Tibial nerve (tissue), 3 donors: Measurements from ENCODE around the gene ERCC1.

ENCODE experiments used
- POLR2A ChIP-seq, 2 donors: fragments of 450-650 bp; IDR thresholded peaks; one replicate each; pipeline ENCODE4 v1.6.1; 2017; ENCODE audit warnings: antibody characterized with exemption in 2 of 2, mild to moderate bottlenecking in 2 of 2, moderate library complexity in 2 of 2
- TF ChIP-seq, protein P1 (sequence below), 5 experiments: fragments of 200-600 bp in 3 of 5; fragments of 450-650 bp in 2 of 5; sonication (generic) in 3 of 5; IDR thresholded peaks; one replicate each; pipeline ENCODE4 v1.5.1; 2016 to 2019; ENCODE audit warnings: antibody characterized with exemption in 5 of 5, mild to moderate bottlenecking in 3 of 5, moderate library complexity in 2 of 5

DNA sequence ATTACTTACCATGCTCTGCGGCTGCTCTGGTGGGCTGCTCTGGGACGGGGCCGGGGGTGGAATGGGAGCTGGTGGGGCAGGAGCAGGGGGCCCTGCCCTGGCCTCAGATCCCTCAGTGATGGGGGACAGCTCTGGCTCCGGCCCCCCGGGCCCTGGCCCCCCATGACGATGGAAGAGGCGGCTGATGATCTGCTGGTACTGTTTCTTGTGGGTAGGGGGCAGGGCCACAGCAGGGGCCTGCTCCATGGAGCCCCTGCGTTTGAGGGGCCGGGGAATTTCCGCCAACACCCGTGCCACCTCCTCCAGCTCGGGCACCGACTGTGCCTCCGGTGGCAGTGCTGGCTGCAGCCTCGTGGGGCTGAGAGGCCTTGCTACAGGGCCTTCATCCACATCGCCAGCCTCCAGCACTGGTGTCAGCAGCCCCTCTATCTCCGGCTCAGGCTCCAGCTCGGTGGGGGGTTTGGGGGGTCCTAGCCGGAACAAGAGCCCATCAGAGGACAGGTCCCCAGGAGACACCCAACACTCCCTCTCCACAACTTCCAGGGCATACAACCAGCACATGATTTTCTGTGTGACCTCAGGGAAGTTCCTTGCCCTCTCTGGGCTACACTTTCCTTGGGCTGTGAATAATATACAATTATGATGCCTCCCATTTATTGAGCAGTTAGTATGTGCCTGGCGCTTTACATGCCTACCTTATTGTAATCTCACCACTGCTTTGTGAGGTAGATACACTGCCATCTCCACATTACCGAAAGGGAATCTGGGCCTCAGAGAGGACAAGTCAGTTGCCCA is 31.6 kb downstream of the ERCC1 start:
- TF ChIP-seq, protein P1, sequence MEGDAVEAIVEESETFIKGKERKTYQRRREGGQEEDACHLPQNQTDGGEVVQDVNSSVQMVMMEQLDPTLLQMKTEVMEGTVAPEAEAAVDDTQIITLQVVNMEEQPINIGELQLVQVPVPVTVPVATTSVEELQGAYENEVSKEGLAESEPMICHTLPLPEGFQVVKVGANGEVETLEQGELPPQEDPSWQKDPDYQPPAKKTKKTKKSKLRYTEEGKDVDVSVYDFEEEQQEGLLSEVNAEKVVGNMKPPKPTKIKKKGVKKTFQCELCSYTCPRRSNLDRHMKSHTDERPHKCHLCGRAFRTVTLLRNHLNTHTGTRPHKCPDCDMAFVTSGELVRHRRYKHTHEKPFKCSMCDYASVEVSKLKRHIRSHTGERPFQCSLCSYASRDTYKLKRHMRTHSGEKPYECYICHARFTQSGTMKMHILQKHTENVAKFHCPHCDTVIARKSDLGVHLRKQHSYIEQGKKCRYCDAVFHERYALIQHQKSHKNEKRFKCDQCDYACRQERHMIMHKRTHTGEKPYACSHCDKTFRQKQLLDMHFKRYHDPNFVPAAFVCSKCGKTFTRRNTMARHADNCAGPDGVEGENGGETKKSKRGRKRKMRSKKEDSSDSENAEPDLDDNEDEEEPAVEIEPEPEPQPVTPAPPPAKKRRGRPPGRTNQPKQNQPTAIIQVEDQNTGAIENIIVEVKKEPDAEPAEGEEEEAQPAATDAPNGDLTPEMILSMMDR (IDR thresholded peaks at IDR 0.05), result no peak
- no peak for TF ChIP-seq POLR2A (IDR thresholded peaks at IDR 0.05)
